NCI-H1092 (cell line): ENCODE results near the gene QPCT.

ENCODE experiments used
- DNase-seq: peaks from one replicate; lab custom pipeline; 2025; lab: John Stamatoyannopoulos, UW

Gene QPCT

DNA sequence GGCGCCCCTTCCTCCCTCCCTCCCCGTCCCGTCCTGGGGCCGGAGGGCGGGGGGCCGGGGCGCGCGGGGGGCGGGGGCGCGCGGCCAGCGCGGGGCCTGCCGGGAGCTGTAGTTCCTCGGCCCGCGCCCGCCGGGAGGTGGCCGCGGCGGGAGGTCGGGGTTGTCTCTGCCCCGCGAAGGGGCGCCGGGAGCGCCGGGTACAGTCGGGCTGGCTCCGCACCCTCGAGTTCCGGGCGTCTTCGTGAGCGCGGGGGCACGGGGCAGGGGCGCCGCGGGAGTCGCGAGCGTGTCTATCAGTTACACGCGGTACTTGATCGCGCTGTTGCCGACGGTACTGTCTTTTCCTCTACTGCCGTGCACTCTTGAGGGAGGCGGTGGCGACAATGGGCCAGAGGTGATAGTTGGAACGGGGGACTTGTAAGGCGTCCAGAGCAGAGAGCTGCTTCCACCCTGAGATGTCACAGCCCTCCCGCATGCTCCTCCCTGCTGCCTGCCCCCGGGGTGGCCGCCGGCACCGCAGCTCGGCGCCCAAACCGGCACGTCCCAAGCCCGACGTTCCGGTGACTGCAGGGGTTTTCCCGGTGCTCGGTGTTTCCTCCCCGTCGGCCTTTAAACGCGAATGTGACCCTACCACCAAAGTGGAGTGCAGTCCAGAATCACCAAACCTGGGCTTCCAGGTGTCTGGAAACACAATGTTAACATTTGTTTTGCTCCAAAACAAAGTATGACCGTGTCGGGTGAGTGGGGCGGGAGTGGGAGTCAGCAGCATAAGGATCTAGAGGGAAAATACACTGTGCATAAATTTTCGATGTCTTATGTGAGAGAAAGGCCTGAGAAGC, 19.4 kb upstream of the QPCT start, which contains the start of gene PRKD3:
TSS of gene PRKD3 (minus strand) at position 48 of the 839 bp plus-strand sequence. CDS start 8,309 bp downstream, outside the sequence.
- DNase-seq: no peak

DNA sequence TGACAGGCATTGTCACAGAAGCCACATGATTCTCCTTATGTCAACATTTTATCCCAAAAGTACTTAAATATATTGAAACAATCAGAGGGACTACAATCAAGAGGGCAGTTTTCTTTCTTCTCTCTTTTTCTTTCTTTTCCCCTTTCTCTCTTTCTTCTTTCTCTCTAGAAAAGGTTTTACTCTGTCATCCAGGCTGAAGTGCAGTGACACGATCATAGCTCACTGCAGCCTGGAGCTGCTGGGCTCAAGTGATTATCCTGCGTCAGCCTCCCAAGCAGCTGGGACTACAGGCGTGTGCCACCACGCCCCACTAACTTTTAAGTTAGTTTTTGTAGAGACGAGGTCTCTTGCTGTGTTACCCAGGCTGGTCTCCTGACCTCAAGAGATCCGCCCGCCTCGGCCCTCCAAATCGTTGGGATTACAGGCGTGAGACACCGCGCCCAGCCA, 18.8 kb upstream of the QPCT start:
- DNase-seq: no peak

DNA sequence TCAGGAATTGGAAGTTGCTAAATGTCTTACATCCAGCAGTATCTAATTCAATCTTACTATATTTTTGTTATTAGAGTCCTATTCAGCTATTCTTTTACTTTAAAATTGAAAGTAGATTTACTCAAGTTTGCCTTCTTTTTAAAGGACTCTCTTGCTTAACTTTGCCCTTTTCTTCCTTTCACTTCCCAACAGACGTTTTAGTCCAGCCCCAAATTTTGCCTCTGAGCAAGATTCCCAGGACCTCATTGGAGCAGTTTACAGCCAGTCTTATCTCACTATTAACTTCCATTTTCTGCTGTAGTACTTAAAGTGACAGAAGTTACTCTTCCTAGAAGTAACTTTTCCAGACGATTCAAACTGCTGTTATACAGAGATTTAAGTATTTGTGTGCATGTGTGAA, 18.1 kb upstream of the QPCT start:
- DNase-seq: no peak

DNA sequence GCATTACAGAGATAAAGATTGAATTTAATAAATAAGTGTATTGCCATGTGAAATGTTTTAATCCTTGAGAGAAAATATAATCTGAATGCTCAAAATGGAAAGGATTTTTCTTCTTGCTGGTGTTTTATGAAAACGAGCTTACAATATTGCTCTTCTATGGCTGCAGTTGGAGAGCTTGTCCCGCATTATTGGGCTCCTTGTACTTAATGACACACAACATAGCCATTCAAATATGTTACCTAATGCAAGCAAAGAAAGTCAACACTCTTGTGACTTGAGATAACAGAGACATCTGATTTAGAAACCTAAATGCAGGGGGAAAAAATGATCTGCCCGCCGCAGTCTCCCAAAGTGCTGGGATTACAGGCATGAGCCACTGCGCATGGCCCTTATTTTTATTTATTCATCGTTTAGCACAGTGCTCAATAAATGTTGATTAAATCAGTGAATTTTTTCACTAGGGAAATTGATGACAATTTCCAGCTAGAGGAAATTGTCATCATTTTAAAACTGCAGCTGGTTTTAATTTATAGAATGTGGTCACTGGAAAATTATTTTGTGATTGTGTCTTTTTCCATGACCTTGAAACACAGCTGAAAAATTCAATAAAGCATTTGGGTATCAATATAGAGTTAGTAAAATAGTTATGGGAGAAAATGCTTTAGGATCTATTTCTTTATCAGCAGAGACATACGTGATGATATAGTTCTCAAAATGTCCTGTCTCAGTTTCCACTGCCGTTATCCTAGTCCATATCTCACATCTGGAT, 17.4 kb upstream of the QPCT start:
- DNase-seq: no peak

DNA sequence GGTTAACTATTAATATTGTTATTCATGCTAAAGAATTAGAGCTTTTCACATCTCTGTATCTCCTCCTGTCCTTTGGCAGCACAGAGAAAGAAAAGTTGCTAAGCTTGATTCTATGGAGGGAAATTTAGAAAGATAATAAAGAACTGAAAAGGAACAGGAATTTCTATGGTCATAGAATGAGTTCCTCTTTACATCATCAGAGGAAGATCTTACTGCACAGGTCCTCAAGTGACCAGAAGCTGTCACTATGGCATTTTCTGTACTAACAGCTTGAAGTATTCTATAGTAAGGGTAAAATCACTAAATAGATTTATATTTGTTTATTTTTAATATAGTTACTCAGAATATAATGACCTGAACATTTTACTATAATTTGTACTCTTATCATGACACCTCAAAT, 13.7 kb upstream of the QPCT start:
- no peak for DNase-seq

DNA sequence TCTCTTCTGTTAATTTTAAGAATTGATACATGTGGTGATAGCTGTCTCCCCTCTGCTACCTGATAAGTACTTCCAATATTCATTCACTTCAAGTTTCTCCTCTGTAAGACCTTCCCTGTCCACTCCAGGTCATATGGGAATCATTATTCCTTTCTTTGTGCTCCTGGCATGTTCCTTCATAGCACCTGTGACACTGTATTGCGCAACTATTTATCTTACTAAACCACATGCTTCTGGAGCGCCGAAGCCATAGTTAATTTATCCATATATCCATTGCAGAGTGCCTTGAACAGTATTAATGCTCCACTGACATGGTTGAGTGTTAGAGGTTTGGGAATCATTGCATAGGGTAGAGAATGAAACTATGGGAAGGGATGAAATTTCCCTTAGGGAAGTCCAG, 11.9 kb upstream of the QPCT start:
- DNase-seq: no peak

DNA sequence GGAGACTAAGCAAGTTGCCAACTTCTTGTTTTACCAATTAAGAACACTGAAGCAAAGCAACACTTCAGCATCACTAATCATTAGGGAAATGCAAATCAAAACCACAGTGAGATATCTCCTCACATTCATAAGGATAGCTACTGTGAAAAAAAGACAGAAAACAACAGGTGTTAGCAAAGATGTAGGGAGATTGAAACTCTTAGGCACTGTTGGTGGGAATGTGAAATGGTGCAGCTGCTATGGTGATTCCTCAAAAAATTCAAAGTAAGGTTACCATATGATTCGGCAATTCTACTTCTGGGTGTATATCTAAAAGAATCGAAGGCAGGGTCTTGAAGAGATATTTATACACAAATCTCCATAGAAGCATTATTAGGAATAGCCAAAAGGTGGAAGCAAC, 11.2 kb upstream of the QPCT start:
- DNase-seq: no peak

DNA sequence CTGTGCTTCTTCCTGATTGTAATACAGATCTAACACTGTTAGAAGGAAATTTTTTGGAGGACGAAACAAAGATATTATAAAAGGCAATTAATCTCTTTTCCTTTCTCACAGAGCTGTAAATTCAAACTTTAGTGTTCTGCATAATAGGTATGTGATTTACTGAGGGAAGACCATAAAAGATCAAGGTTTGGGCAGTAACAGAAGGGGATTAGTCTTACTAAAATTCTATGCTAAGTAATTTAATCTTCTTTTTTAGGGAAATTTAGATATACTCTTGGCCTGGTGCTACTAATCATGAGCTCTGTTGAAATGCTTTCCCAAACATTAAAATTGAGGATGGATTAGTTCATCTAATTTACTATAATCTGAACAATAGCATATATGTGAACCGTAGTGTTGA, 8.8 kb upstream of the QPCT start:
- no peak for DNase-seq

DNA sequence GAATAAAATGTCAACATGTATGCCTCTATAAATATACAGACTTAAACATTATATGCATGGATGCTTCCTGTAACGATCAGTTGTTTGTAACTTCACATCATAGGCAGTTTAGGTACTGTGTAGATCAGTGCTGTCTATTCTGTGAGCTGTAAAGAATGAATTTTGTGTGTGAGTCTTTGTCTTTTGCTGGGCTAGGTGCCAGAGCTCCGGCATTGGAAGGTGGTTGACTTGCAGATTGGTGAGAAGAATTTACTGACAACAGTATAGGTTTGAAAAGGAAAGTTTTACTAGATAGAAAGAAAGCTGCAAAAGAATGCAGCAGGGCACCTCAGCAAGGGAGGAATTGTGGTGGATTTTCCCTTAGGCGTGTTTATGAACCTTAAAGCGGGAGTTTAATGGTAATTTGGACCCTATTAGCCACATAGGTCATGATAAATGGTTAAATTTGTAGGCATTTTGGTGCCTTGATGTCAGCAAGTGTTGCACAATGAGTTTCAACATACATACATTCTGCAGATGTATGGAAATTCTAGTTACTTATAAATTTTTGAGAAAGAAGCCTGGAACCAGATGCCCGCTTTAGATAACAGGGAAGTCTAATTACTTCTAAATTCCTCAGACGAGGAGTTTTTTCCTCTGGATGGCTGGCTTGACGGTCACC, 6.7 kb upstream of the QPCT start:
- DNase-seq: no peak

DNA sequence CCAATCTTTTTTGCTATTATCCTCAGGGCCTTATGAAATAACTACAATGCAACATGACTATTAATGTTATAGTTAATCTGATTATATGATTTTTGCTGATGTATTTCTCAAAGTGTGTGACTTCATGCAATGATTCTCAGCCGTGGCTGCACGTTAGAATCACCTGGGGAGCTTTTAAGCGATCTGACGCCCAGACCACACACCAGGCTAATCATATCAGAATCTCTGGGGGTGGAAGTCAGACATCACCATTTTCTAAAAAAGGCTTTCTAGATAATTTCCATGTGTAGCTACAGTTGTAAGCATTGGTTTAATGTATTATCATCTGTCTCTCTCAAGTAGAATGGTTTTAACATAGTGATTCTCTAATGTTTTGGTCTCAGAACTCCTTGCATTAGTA, 5.5 kb upstream of the QPCT start:
- no peak for DNase-seq

DNA sequence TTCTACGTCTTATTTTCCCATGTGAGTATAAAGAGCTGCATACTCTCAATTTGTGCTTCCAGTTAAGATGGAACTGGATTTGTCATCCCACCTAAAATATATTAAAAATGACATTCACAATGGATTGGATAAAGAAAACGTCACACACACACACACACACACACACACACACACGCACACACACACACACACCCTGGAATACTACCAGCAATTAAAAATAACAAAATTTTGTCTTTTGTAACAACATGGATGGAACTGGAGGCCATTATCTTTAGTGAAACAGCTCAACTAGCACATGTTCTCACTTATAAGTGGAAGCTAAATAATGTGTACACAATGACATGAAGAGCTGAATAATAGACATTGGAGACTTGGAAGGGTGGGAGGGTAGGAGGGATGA, 3.8 kb upstream of the QPCT start:
- DNase-seq: no peak

DNA sequence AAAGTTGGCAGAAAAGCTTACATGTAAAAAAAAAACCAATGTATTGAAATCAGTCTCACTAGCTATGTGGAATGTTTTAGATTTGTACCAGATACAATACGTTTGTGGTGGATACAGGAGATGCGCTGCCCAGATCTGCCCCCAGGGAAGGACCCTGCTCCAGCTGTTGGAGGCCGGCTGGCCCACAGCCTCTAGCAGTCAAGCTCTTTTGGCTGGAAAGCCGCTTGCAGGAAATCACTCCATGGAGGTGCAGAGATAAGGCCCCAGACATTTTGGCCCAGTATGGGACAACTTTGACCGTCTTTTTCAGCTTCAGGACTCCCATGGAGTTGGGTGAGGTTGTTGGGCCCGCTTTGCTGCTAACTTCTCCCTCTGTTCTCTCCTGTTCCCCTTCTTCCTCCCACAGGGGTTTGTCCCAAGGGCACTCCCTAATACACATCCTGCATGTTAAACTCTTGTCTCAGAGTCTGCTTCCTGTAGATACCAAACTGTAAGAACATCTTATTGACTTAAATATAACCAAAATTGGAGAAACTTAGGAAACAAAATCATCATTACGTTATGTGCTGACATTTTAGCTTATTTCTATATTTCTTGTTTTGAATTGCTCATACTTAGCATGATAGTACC, 1.7 kb upstream of the QPCT start:
- DNase-seq: no peak

DNA sequence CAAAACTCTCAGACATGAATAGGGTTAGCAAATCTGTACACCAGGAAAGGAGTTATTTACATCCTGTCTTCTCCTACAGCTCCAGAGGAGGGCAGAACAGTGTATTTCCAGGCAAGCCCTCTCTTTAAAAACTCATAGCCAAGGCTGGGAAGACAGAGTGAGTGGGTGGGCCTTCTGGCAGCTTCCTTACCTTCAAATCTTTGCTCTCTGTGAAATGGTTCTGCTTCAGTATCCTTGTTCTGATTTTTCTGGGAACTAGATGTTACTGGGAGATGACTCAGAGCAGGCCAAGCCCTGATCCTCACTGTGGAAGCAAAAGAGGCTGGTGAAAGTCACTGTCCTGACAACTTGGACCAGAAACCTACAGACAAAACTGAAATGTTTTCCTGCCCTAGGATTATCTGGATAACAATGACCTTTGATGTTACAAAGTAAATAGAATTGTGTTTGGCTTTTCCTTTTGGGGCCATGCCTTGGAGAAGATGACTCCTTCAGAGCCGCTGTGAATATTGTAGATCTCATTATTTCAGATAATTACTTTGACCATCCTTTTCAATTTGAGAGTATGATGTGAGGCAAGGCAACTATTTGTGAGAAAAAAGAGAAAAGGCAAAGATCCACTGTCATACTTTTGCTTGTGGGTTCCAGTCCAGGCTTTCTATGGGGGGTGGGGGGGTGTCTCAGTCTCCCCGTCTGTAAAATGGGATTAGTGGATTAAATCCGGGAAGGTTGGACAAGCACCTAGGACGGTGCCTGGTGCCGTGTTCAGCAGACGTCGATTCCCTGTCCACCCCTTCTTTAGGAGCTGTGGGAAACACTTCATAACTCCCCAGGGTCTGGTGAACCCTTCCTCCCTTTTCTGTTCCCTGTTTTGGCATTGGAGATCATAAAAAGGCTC, 644 bp upstream of the QPCT start:
- DNase-seq: no peak

DNA sequence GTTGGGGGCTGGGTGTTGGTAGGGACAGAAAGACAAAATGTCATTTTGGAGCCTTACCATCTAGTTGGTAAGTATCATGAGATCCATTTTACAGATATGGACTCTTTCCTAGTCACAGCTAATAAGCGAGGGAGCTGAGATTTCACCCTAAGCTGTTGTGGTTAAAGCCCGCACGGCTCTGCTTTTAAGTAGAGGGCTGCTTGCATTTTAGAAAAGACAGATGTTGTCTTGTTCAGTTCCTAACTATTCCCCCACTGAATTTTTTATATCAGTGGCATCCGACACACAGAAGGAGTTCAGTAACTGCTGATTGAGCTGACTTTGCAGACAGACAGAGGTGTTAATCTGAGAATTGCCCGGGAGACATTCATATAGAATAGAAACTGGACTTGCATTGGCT, 3.7 kb downstream of the QPCT start:
- DNase-seq: no peak

DNA sequence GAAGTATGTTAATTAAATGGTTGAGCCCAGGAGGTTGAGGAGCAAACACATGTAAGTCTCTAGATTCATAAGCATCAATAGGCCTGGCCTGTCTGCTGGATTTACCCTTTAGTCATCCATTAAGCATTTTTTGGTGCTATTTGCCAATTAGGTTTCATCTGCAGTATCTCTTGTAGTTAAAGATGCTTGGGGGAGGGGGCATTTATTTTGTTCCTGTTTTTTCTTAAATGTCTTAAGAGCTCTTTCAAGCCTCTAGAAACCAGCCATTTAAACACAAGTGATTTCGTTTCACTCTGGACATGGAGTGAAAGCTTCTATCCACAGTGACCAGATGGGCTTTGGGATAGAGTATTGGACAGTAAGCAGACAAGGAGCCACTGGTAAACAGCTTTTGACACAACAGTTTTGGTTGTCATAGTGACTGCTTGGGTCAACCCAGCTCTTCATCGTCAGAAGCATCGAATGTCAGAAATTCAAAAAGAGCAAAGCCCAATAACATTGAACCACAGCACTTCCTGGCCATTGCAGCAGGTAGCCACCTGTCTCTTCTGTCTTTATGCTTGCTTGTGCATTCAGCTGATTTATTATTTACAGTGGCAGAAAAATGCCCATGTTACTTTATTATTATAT, 4.9 kb downstream of the QPCT start:
- peak; percentile 63 for DNase-seq

DNA sequence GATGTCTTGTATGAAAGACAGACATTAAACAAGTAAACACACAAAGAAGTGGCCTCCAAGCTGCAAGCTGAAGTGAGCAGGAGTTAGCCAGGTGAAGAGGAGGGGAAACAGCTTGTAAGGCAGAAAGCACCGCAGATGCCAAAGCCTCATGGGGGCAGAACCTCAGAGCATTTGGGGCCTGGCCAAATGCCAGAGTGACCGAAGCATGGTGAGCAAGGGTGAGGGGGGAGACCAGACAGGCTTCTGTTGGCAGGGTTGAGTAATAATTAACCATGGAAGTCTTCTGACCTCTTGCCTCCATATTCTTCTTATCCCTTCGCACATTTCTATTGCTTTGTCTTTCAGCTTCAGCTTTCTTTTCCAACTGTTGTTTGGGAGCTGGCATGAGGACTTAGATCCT, 5.6 kb downstream of the QPCT start:
- DNase-seq: peak; percentile 75

DNA sequence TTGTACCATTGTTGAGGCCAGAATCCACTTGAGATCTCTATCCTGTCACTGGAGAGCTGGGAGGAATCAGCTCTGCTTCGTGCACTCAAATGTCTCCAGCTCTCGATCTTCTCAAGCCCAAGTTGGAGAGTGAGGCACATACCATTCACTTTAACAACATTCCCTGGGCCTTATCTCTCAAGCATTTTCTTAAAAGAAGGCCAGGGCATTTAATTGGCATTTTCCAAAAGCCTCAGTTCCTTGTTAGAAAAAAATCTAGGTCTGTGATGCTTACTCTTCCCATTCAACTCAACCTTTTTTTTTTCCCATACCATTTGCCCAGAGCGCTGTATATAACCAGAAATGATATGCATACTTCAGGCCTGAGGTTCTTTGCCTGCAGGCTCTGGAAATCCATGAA, 10.1 kb downstream of the QPCT start:
- no peak for DNase-seq

DNA sequence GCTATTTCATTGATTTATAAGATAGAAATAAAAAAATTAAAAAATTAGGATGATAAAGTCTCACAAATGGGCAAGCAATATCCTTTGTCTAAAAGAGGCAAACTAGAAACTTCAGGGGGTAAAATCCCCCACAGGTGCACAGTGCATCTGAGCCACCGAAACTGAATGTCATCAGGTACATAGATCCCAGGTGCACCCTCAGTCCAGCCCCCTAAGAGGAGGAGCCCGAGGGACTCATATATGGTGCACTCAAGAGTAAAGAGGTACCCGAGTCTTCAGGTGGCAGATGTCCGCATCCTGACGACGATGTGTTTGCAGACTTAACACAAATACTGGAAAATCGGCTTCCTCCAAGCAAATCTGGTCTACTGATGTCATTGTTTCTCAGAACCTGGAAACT, 11.3 kb downstream of the QPCT start:
- DNase-seq: no peak

DNA sequence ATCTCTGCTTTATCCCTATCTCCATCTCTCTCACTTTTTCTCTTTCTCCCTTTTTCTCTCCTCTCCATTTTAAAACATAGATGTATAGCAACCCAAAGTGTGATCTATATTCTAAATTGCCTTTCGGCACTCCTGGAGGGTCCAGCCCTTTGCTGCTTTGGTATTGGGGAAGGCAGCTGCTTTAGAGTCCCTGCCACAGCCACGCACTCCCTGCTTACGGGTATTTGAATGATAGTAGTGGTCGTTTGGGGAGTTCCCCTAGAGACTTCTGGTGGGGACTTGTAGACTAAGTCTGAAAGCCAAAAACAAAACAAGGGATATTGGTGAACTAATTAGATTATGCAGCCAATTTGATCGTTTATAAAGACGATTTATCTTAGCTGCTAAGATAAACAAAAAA, 11.9 kb downstream of the QPCT start:
- DNase-seq: no peak

DNA sequence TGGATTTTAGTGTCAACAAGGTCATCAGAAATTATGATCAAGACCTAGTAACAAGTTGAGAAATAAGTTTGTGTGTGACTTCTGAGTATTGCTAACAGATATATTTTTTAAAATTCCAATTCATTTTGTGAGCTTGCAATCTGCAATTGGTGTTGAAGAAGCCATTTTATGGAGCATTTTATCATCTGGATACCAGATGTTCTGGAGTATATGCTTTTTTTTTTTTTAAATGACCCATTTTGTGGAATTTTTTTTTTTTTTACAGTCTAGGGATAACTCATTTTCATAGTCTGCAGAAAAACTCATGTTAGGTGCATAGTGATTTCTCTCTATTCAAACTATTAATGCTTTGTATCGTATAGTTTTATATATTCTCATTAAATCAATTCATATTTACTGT, 12.6 kb downstream of the QPCT start:
- DNase-seq: no peak

DNA sequence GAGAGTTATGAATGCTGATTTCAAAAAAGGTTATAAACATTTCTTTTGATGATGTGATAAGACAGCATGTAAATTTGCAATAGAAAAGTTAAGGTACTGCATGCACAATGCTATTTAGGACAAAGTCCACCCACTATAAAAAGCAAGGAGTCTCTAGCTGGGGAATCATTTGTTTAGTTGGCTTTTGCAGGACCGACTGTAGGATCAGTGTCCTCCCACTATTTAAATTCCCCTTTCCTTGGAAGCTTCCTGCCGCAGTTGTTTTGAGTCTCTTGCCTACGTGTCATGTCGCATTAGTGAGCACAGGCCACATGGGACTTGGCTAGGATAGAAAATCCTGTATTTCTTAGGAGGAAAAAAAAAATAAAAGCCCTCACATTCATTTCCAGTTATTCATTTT, 13.1 kb downstream of the QPCT start:
- no peak for DNase-seq
